Glutamatergic neuron (in vitro differentiated cells): ENCODE data around the gene HTR6. TPM values are rescaled to one million over a fixed set of nuclear protein-coding genes. Genes with fewer than 3 reads are reported as not detected.
"Not testable (repeated sequence)": the region's sequence is repeated elsewhere in the genome, so short reads cannot be mapped to it uniquely, and the experiment has no call there.

Source experiments
- DNase-seq: peaks from one replicate; pipeline ENCODE4 v3.0.0; 2022
- H3K27ac Mint-ChIP-seq: one replicate; pipeline ENCODE4 v1.8.0; 2020; ENCODE audit warnings: mild to moderate bottlenecking, mixed read lengths, inconsistent platforms; ENCODE audit not compliant: unreplicated experiment
- H3K27me3 Mint-ChIP-seq: one replicate; pipeline ENCODE4 v1.8.0; 2020; ENCODE audit warnings: mild to moderate bottlenecking, moderate library complexity, mixed read lengths, inconsistent platforms; ENCODE audit not compliant: unreplicated experiment
- H3K36me3 Mint-ChIP-seq: one replicate; pipeline ENCODE4 v1.8.0; 2020; ENCODE audit warnings: mild to moderate bottlenecking, mixed read lengths, inconsistent platforms; ENCODE audit not compliant: unreplicated experiment
- H3K4me1 Mint-ChIP-seq: one replicate; pipeline ENCODE4 v1.8.0; 2020; ENCODE audit warnings: mild to moderate bottlenecking, low read depth, mixed read lengths, inconsistent platforms; ENCODE audit not compliant: unreplicated experiment
- H3K4me3 Mint-ChIP-seq: one replicate; pipeline ENCODE4 v1.8.0; 2020; ENCODE audit warnings: mild to moderate bottlenecking, mixed read lengths, inconsistent platforms; ENCODE audit not compliant: unreplicated experiment
- H3K9me3 Mint-ChIP-seq: one replicate; pipeline ENCODE4 v1.8.0; 2020; ENCODE audit warnings: mild to moderate bottlenecking, moderate library complexity, mixed read lengths, inconsistent platforms; ENCODE audit not compliant: unreplicated experiment
- total RNA-seq: library from RNA; stranded (reverse); fragmentation: NEBNext Ultra II Directional; extraction: Animal tissue kit (Norgen Biotek cat#: 25700); gene quantifications from one replicate; pipeline ENCODE4 v1.2.1, GENCODE V29; 2021; ENCODE audit not compliant: unreplicated experiment
- TF ChIP-seq, protein P1 (sequence below): fragments of 200-600 bp; sonication (generic); IDR thresholded peaks from one replicate; pipeline ENCODE4 v1.5.0; 2021; ENCODE audit not compliant: partially characterized antibody, unreplicated experiment

The HTR6 gene
- total RNA-seq, 1 donor from 2014 or later: not detected

DNA sequence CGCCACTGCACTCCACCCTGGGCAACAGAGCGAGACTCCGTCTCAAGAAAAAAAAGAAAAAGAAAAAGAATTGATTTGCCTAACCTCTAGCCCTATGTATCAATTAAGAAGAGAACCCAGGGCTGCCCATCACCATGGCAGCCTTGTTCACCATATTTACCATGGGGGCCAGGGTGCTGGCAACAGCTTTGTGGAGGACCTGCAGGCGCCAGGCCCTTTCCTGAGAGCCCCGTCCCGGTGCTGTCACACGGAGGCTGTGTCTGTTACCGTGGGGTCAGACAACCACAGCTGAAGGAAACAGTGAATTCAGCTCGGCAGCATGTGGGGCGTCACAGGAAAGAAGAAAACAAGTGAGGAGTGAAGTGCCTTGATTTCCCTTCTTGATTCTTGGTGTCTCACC lies 27.1 kb upstream of the HTR6 start:
- no peak for DNase-seq

DNA sequence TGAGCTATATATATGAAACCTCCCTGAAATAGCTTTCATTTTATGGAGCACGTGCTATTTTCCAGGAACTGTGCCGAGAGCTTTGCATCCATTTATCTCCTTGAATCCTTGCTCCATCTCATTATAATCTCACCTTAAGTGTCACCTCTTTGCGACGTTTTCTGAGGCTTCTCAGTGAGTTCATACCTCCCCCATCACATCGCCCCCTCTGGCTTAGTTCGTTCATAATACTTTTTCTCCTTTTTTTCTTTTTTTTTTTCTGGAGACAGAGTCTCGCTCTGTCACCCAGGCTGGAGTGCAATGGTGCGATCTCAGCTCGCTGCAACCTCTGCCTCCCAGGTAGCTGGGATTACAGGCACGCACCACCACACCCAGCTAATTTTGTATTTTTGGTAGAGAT lies 25.4 kb upstream of the HTR6 start:
- not testable (repeated sequence) for DNase-seq, H3K4me3 Mint-ChIP-seq, H3K27me3 Mint-ChIP-seq, H3K9me3 Mint-ChIP-seq, H3K27ac Mint-ChIP-seq, H3K4me1 Mint-ChIP-seq, H3K36me3 Mint-ChIP-seq

More for the DNA sequence above, 27.1 kb upstream of the HTR6 start:
- TF ChIP-seq, protein P1, sequence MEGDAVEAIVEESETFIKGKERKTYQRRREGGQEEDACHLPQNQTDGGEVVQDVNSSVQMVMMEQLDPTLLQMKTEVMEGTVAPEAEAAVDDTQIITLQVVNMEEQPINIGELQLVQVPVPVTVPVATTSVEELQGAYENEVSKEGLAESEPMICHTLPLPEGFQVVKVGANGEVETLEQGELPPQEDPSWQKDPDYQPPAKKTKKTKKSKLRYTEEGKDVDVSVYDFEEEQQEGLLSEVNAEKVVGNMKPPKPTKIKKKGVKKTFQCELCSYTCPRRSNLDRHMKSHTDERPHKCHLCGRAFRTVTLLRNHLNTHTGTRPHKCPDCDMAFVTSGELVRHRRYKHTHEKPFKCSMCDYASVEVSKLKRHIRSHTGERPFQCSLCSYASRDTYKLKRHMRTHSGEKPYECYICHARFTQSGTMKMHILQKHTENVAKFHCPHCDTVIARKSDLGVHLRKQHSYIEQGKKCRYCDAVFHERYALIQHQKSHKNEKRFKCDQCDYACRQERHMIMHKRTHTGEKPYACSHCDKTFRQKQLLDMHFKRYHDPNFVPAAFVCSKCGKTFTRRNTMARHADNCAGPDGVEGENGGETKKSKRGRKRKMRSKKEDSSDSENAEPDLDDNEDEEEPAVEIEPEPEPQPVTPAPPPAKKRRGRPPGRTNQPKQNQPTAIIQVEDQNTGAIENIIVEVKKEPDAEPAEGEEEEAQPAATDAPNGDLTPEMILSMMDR: no peak
- no peaks in the 10 kb centered on the region for H3K36me3 Mint-ChIP-seq
- no peak overlapping the region for H3K4me3 Mint-ChIP-seq
- H3K9me3 Mint-ChIP-seq: no peaks in the 10 kb centered on the region
- H3K27me3 Mint-ChIP-seq: no peaks in the 10 kb centered on the region
- H3K27ac Mint-ChIP-seq: no peak overlapping the region
- H3K4me1 Mint-ChIP-seq: no peaks in the 10 kb centered on the region

DNA sequence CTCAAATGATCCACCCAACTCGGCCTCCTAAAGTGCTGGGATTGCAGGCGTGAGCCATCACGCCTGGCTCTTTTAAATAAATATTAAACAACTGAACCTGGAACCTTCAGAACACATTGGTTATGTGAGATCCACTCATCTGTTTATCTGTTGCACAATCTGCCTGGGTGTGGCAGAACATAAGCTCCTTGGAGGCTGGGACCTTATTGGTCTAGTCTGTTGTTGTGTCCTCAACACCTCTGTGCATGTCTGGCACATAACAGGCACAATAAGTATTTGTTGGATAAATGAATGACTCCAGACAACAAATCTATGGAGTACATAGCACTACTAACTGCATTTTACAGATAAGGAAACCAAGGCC lies 24.7 kb upstream of the HTR6 start:
- H3K27me3 Mint-ChIP-seq: peaks cover 10% of the 10 kb centered on the region
- H3K27ac Mint-ChIP-seq: no peak overlapping the region
- H3K36me3 Mint-ChIP-seq: no peaks in the 10 kb centered on the region
- H3K4me1 Mint-ChIP-seq: no peaks in the 10 kb centered on the region
- no peak overlapping the region for H3K4me3 Mint-ChIP-seq
- H3K9me3 Mint-ChIP-seq: peaks cover 8% of the 10 kb centered on the region
- TF ChIP-seq, protein P1: no peak
- no peak for DNase-seq

DNA sequence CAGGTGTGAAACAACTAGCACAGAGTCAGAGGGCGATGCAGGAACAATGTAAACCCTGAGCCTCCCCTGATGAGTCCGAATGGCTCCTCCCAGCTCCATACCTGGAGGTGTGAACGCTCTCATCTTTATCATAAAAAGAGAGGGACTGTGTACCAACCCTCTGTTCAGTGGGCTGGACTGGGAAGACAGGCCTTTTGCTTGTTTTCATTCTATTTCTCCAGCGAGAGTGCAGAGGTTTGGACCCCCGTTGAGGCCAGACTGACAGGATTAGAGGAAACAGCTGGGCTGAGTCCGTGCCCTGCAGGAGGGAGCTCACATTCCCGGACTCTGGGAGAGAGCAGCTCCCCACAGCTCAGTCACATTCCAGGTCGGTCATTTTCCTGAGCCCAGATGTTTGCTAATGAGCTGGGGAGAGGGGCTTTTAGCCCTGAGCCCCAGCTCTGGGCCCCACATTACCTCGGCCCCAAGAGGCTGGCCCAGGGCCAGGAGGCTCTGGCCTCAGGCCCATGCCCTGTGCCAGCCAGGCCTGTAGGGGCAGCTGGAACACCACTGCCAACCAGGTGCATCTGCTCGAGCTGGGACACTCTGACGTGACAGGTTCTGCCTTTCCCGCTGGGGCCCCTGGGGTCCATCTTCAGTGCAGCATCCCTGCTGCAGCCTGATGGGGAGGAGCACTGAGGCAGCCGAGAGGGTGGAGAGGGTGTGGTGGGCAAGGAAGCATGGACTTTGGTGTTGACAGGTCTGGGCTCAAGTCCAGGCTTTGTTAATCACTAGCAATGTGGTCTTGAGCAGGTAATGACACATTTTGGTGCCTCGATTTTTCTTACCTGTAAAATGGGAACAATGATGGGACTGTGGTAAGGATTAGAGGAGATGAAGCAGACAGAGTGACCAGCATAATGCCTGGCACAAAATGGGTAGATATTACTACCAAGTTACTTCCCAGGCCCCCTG lies 24.0 kb upstream of the HTR6 start:
- no peak for DNase-seq
- Mint-ChIP-seq H3K27me3 (peaks cover 10% of the 10 kb centered on the region), H3K4me3 (no peak overlapping the region), H3K9me3 (peaks cover 8% of the 10 kb centered on the region), H3K4me1 (peaks cover under 1% of the 10 kb centered on the region), H3K36me3 (no peaks in the 10 kb centered on the region), H3K27ac (no peak overlapping the region)
- TF ChIP-seq, protein P1: no peak

DNA sequence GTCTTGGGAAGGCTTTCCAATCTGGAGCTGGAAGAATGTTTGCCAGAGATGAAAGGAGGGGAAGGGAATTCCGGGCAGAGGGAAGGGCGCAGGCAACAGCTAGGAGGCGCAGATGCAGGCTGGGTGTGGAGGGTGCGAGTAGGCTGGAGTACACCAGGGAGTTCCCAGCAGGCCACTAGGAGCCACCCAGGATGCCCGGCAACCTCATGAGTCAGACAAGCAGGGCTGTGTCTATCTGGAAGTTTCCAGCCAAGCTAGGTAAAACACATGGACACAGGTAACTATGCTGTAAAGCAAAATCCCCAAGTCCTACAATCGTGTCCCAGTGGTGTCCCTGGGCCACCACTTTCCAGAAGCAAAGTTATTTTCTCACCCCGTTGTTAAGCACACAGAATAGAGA lies 21.6 kb upstream of the HTR6 start:
- Mint-ChIP-seq H3K27me3 (peaks cover 20% of the 10 kb centered on the region), H3K36me3 (no peaks in the 10 kb centered on the region), H3K4me3 (peak overlapping the region; percentile 71), H3K27ac (no peak overlapping the region), H3K4me1 (peaks cover 9% of the 10 kb centered on the region), H3K9me3 (peaks cover 14% of the 10 kb centered on the region)
- DNase-seq: no peak
- TF ChIP-seq, protein P1: no peak
